Stimulated activated CD8-positive, alpha-beta memory T cell treated with anti-CD3 and anti-CD28 coated beads, Interleukin-4, amount 100 ng/mL, for 1 hour (primary cell): Measurements from ENCODE around the gene ZNF618.
"Not testable (repeated sequence)": the region's sequence is repeated elsewhere in the genome, so short reads cannot be mapped to it uniquely, and the experiment has no call there.

ENCODE experiments used
- DNase-seq, 2 donors: peaks; one replicate each; pipeline ENCODE4 v3.0.0-alpha.2; 2020; ENCODE audit warnings: low read depth in 2 of 2, low spot score in 1 of 2

ZNF618 gene

DNA sequence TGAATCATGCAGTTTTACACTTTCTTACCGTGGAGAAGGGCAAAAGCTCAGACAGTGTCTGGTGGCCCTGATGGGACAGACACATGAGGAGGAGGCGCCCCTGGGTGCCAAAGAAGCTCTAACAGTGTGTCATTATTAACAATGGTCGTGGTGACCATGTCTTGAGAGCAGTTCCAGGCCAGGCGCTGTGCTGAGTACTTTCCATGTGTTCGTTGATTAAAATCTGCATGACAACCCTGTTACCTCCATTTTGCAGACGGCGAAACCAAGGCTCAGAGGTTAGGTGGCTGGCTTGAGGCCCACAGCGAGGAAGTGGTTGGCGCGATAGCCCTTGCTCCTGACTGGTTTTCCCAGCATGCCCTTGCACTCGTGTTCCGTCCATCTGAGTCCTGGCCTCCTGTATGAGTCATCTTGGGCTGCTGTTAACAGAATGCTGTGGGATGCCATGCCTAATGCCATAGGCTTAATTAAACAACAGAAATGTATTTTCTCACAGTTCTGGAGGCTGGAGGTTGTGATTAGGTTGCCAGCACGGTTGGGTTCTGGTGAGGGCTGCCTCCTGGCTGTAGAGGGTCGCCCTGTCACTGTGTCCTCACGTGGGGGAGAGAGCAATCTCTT is 110.0 kb downstream of the ZNF618 start:
- DNase-seq, result no peak

- DNase-seq, result no peak
Observed at GRCh38 chr9:113986931-113987330, 110.8 kb downstream of the ZNF618 start.

DNA sequence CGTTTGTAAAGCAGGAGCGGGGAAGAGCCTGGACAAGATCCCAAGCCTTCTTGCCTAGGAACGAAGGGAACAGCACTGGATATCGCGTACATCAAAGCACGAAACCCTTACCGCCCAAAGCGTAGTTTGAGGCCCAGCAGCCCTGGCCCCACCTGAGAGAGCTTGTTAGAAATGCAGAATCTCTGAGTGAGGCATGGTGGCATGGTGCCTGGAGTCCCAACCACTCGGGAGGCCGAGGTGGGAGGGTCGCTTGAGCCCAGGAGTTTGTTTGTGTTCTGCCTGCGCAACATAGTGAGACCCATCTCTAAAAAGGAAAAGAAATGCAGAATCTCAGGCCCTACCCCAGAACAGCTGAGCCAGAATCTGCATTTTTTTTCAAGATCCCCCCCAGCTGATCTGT is 111.4 kb downstream of the ZNF618 start:
- no peak for DNase-seq

DNA sequence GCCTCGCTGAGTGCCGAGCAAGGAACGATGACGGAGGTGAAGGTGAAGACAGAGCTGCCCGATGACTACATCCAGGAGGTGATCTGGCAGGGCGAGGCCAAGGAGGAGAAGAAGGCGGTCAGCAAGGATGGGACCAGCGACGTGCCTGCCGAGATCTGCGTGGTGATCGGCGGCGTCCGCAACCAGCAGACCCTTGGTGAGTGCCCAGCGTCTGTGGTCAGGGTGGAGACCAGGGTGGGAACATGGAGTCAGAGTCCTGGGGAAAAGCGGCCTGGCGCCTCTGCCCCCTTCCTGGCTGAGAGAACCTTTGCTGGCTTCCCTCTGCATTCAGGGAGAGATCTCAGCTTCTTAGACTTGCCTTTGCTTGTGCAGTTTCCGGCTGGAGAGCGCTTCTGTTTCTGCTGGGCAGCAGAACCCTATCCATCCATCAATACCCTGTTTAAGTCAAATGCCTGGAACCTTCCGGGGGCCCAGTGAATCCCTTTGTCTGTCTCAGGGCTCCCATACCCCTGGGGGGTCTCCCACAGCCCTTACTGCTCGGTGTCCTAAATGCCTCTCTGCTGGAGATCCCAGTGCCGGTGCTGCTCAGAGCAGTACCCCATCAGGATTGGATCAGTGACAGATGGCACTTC is 112.4 kb downstream of the ZNF618 start:
- DNase-seq, result no peak

- DNase-seq, result no peak
Observed at GRCh38 chr9:113989017-113989713, 113.1 kb downstream of the ZNF618 start.

- no peak for DNase-seq
Observed at GRCh38 chr9:113989714-113990569, 113.8 kb downstream of the ZNF618 start.

GRCh38 chr9:113990570-113990907 is 114.4 kb downstream of the ZNF618 start:
- DNase-seq, result no peak

GRCh38 chr9:113990975-113991471 is 114.9 kb downstream of the ZNF618 start:
- no peak for DNase-seq

DNA sequence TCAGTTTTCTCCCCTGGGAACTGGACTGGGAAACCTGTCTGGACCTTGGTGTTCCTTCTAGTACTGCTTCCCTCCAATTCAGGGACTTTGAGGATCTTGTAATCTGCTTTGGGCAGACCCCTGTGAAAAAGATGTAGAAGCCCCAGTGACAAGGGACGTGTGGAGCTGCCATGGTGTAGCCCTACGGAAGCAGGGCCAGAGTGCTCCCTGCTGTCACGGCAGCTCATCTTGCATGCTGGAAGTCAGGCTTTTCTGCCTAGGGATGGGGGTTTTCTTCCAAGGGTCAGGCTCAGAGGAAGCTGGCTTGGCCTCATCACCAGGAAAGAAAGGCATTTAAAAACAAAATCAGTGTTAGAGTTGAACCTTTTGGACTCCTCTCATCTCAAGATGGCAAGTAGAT is 115.6 kb downstream of the ZNF618 start:
- no peak for DNase-seq

GRCh38 chr9:113992276-113992951 is 116.3 kb downstream of the ZNF618 start:
- no peak for DNase-seq

DNA sequence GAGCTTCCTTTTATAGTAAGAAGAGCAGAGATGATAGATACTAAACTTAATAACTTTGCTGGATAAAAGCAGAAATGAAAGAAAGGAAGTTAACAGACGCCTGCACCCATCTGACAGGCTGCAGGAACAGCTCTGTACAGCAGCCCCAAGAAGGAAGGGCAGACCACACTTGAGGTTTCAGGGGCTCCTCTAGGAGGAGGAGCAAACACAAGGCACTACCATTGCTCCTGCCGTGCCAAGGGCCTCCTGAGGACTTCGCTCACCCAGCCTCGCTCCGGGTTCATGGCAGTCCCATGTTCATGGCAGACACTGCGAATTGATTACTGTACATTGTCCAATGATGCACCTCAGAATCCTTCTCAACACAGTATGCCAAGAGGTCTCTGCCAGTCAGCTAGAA is 116.9 kb downstream of the ZNF618 start:
- no peak for DNase-seq

DNA sequence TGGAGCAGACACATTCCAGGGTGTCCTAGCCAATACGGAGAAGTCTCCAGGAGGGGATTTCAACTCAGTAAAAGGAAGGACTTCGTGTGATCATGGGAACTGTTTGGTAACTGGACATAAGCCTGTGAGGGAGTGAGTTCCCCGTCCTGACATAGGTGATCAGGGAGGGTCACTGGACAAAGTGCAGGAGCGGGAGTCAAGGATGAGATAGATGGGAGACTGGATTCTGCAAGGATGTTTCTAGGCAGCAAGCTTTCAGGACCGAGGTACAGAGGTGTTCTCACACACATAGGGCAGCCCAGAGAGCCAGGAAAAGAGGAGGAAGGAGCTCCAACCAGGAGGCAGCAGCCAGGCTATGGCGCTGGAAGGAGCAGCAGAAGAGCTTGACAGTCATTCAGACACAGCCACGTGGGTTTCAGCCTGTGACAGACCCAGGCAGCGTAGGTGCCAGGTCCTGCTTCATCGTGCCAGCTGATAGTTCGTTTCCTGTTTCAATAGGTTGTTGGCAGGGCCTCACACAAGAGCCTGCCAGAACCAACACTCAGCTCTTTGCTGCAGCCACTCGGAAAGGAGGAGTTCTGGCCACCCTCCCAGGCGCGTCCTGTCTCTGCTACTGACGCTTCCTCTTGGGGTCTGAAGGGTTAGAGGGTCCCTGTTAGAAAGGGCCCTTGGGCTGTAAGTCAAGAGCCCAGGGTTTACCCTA is 117.9 kb downstream of the ZNF618 start:
- no peak for DNase-seq

- no peak for DNase-seq
Observed at GRCh38 chr9:113995401-113995800, 119.3 kb downstream of the ZNF618 start.

DNA sequence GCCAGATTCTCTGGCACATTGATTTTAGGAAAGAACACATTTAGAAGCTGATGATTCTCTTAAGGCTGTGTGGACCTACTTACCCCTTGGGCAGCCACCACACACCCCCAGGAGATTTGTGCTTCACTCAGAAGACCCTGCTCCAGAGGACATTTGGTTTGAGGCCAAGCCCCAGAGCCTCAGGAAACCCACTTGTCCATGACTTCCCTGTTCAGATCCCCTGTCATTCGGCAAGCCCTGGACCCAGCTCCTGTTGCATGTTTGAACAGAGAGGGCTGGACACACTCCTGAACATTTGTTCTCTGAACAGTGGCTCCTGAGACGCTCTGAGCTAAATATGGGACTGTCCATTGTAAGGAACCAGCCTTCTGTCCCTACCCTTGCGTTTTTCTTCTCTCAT is 119.9 kb downstream of the ZNF618 start:
- DNase-seq, result no peak

GRCh38 chr9:113996531-113997001 is 120.5 kb downstream of the ZNF618 start:
- no peak for DNase-seq

DNA sequence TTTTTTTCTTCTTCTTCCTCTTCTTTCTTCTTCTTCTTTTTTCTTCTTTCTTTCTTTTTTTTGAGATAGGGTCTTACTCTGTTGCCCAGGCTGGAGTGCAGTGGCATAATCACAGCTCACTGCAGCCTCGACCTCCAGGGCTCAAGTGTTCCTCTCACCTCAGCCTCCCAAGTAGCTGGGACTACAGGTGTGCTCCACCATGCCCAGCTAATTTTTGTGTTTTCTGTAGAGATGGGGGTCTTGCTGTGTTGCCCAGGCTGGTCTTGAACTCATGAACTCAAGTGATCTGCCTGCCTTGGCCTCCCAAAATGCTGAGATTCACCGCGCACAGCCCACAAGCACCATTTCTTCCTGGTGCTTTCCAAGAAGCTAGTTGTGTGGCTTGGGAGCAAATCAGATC is 121.0 kb downstream of the ZNF618 start:
- not testable (repeated sequence) for DNase-seq

- DNase-seq, result no peak
Observed at GRCh38 chr9:113997610-113998009, 121.5 kb downstream of the ZNF618 start.

DNA sequence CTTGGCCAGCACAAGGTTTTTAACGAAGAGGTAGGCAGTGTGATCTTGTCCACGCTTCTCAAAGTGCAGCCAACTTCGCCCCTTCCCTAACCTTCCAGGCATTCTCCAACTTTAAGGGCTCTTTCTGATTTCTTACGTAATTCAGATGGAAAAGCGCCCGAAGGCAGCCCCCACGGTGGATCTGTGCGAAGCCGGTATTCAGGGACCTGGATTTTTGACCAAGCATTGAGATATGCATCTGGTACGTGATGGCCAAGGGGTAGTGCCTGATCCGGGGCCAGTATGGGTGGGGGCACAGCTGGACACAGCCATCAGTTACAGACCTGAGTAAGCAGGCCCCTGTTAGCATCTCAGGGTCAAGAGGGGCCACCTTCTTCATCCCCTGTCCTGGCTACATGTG is 122.0 kb downstream of the ZNF618 start:
- no peak for DNase-seq

DNA sequence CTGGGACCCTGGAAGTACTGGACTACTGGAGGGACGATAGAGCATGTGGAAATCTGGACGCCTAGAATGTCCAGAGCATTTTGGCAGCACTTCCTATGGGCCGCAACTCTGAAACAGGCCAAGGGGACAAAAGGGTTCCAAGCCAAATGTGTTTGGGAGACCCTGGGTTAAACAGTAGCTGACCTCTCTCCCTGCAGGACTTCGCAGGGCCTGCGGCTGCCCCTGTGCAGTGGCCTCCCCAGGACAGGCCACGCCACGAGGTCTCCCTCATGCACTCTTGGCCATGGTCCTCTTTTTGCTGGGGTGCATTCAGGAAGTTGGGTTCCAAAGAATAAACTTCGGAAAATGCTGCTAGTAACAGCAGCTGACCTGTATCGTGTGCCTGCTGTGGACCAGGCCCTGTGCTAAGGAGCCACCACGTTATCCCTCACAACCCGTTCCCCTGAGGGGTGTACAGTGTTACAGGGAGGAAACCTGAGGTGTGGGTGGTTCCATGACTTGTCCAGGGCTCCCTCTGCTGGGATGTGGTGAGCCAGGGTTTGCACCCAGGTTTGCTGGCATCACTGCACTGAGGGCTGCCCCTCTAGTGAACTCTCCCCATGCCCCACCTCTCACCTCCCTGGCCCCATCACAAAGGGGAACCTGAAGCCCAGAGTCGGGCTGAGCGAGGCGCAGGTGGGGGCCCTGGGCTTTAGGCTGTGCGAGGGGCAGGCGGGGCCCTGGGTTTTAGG is 122.6 kb downstream of the ZNF618 start:
- no peak for DNase-seq
